Body of pancreas (tissue), 4 donors: ENCODE results near the gene SLC17A9. TPM values are rescaled to one million over a fixed set of nuclear protein-coding genes. Genes with fewer than 3 reads are reported as not detected.

Experiments
- ATAC-seq: fragments of 150-250 bp; one replicate; pipeline ENCODE4 v1.9.1; 2016
- DNase-seq, 4 donors: peaks; one replicate each; pipeline ENCODE4 v3.0.0-alpha.2; 2019
- H3K27ac ChIP-seq, 4 donors: fragments of 200-600 bp; sonication (generic); 1 replicate in 3 of 4; 2 replicates in 1 of 4; pipeline versions ENCODE4 v1.5.1 to v1.6.1; 2016 to 2019; ENCODE audit warnings: mild to moderate bottlenecking in 1 of 4, mixed read lengths in 1 of 4, moderate library complexity in 1 of 4
- H3K27me3 ChIP-seq, 2 donors: fragments of 200-600 bp; sonication (generic); one replicate each; pipeline ENCODE4 v1.6.0; 2016; ENCODE audit warnings: mild to moderate bottlenecking in 1 of 2
- H3K36me3 ChIP-seq, 2 donors: fragments of 200-600 bp; sonication (generic); replicated peaks in 1 of 2; 2 replicates each; pipeline ENCODE4 v1.5.1; 2016; ENCODE audit warnings: low read depth in 2 of 2; ENCODE audit not compliant: insufficient read depth in 1 of 2
- H3K4me1 ChIP-seq: fragments of 200-600 bp; sonication (generic); one replicate; pipeline ENCODE4 v1.6.0; 2016
- H3K4me3 ChIP-seq, 2 donors: fragments of 200-600 bp; sonication (generic); 1 replicate in 1 of 2; 2 replicates in 1 of 2; pipeline ENCODE4 v1.5.1; 2016 to 2019
- H3K9me3 ChIP-seq, 3 donors: fragments of 200-600 bp; sonication (generic); 1 replicate in 2 of 3; 2 replicates in 1 of 3; pipeline ENCODE4 v1.5.1; 2016
- POLR2A ChIP-seq, 3 donors: fragments of 450-650 bp; IDR thresholded peaks; one replicate each; pipeline ENCODE4 v1.6.1; 2016; ENCODE audit warnings: antibody characterized with exemption in 3 of 3, mild to moderate bottlenecking in 2 of 3
- WGBS, 2 donors: methylation state at CpG; one replicate each; pipeline ENCODE4 v1.1.5; 2017; 5-methylcytosine and 5-hydroxymethylcytosine counted together
- intact Hi-C: fragments of 100-400 bp; cut with DNase I; formaldehyde crosslinking; loops from one replicate; pipeline ENCODE4 v1.15.1; 2023
- total RNA-seq, 2 donors: library from RNA; depleted of rRNA; stranded (reverse); fragments of >200 nt; gene quantifications; one replicate each; pipeline ENCODE4 v1.1.0, GENCODE V29; 2016
- TF ChIP-seq, protein P1 (sequence below), 7 experiments: fragments of 450-650 bp in 4 of 7; fragments of 200-600 bp in 3 of 7; sonication (generic) in 3 of 7; IDR thresholded peaks; one replicate each; pipeline ENCODE4 v1.5.1; 2016 to 2019; ENCODE audit warnings: antibody characterized with exemption in 7 of 7

Gene SLC17A9
- total RNA-seq, 2 donors from 2014 or later = 0.78 to 4.9 TPM

DNA sequence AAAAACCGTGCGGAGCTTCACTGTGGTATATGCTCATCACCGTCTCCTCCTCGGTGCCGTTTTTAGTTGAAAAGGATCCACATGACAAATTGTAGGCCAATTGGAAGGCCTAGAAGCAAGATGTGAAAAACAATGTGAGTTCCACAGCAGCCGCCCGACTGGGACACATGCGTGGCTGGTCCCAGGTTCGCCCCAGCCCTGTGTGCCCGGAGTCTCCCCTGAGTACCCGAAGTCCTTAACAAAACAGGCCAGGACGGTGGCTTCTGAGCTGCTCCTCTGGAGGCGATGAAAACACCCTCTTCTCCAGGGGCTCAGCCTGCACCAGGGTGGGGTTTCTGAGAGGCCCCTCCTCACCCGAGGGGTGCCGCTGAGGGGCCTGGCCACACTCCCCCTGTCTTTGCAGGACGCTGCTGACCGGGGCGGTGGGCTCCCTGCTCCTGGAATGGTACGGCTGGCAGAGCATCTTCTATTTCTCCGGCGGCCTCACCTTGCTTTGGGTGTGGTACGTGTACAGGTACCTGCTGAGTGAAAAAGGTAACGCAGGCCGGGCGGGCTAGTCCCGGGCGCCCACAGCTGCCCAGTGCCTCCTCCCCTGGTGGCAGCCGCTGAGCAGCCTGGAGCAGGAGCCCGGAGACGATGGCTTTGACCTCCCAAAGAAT is 9.8 kb downstream of the SLC17A9 start:
- no peaks in the 10 kb centered on the region for H3K36me3 ChIP-seq
- DNase-seq = no peak

DNA sequence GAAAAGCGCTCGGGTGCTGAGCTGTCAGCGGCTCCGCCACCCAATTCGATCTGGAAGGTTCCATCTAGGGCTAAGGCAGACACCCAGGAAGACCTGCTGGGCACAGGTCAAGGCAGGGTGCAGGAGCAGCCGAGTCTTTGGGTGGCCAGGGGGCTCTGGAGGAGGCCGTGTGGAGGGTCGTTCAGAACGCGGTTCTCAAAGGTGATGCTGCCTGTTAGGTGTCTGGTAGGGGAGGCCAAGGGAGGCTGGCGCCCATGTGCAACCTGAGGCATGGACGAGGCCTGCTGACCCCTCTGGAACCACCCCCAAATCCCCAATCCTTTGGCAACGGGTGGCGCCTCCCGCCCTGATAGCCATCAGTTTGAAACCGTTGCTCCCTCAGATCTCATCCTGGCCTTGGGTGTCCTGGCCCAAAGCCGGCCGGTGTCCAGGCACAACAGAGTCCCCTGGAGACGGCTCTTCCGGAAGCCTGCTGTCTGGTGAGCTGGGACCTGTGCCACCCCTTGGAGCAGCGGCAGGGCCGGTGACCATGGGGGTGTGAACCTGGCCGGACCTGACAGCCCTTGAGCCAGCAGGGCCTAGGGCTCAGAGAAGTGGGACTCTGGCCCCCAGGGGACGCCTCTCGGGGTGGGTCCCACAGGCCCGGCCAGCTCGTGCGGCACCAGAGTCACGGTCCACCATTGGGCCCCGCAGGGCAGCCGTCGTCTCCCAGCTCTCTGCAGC is 10.5 kb downstream of the SLC17A9 start:
- Histone ChIP-seq H3K4me1 (no peaks in the 10 kb centered on the region), H3K36me3 (no peaks in the 10 kb centered on the region), H3K4me3 (no peak overlapping the region), H3K27ac (no peak overlapping the region), H3K27me3 (no peaks in the 10 kb centered on the region), H3K9me3 (no peaks in the 10 kb centered on the region)
- DNase-seq (no peak), ATAC-seq (no peak)
- 81 to 84% methylated on average over 19 to 30 of the region's 32 CpGs for WGBS, 2 donors
- intact Hi-C loops = no loop called here
- no peak for TF ChIP-seq POLR2A (IDR thresholded peaks at IDR 0.05)

More for the DNA sequence above, 9.8 kb downstream of the SLC17A9 start:
- no peak for ATAC-seq
- Histone ChIP-seq H3K4me3 (no peak overlapping the region), H3K9me3 (no peaks in the 10 kb centered on the region), H3K4me1 (no peaks in the 10 kb centered on the region), H3K27ac (no peak overlapping the region), H3K27me3 (no peaks in the 10 kb centered on the region)
- TF ChIP-seq, protein P1, sequence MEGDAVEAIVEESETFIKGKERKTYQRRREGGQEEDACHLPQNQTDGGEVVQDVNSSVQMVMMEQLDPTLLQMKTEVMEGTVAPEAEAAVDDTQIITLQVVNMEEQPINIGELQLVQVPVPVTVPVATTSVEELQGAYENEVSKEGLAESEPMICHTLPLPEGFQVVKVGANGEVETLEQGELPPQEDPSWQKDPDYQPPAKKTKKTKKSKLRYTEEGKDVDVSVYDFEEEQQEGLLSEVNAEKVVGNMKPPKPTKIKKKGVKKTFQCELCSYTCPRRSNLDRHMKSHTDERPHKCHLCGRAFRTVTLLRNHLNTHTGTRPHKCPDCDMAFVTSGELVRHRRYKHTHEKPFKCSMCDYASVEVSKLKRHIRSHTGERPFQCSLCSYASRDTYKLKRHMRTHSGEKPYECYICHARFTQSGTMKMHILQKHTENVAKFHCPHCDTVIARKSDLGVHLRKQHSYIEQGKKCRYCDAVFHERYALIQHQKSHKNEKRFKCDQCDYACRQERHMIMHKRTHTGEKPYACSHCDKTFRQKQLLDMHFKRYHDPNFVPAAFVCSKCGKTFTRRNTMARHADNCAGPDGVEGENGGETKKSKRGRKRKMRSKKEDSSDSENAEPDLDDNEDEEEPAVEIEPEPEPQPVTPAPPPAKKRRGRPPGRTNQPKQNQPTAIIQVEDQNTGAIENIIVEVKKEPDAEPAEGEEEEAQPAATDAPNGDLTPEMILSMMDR (IDR thresholded peaks at IDR 0.05) = no peak
- WGBS, 2 donors = 85% methylated on average over 19 to 30 of the region's 30 CpGs
- intact Hi-C loops = no loop called here

DNA sequence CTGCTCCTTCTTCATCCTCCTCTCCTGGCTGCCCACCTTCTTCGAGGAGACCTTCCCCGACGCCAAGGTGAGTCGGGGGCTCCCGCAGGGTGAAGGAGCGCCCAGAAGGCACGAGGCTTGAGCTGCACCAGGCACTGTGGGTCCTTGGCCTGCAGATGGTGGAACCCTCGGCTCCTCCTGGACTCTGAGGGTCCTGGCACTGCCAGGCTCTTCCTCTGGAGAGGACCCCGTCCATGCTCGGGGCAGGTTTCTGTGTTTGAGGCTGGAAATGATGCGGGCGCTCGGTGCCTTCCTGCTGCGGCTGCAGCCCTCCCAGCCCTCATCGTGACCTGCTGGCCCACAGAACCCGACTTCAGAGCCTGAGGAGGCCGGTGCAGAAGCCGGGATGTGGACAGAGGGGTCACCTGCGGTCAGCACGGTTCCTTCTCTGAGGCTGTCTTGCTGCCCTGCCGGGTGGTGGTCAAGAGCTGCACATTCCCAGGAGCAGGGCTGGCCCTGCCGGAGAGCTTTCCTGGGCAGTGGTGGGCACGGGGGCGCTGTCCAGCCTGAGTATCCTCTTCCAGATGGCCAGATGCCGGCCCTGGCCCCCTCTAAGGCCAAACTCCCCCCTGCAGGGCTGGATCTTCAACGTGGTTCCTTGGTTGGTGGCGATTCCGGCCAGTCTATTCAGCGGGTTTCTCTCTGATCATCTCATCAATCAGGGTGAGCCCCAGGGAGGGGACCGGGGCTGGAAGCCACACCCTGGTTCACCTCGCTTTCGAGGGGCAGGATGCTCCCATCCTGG is 11.3 kb downstream of the SLC17A9 start:
- no peaks in the 10 kb centered on the region for H3K4me1 ChIP-seq
- no peaks in the 10 kb centered on the region for H3K36me3 ChIP-seq
- 73 to 90% methylated on average over 2 to 30 of the region's 32 CpGs for WGBS, 2 donors
- DNase-seq (no peak), ATAC-seq (no peak)
- no peak overlapping the region for H3K4me3 ChIP-seq
- no peaks in the 10 kb centered on the region for H3K27me3 ChIP-seq
- intact Hi-C loops = no loop called here
- TF ChIP-seq POLR2A (IDR thresholded peaks at IDR 0.05) = no peak
- TF ChIP-seq, protein P1 (IDR thresholded peaks at IDR 0.05) = no peak
- no peak overlapping the region for H3K27ac ChIP-seq
- H3K9me3 ChIP-seq = no peaks in the 10 kb centered on the region

DNA sequence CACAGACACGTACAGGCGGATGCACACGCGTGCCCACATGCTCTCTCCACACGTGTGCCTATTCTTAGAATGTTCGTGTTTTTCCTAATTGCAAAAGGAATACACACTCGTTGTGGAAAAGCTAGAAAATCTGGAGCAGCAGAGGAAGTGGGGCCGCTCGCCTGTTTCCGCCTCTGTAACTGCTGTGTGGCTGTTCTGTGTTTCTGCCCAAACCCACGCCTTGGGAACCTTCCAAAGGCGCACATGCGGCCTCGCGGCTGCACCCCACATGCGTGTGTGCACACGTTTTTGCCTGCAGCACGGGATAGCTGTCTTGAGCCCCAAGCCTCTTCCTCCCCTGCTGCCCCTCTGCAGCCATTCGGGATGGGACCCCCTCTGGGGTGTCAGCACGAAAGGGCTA is 12.2 kb downstream of the SLC17A9 start:
- no peaks in the 10 kb centered on the region for H3K36me3 ChIP-seq
- no peaks in the 10 kb centered on the region for H3K9me3 ChIP-seq
- intact Hi-C loops = no loop called here
- no peaks in the 10 kb centered on the region for H3K27me3 ChIP-seq
- 67 to 82% methylated on average over 19 to 20 of the region's 20 CpGs for WGBS, 2 donors
- H3K27ac ChIP-seq = no peak overlapping the region
- ATAC-seq (no peak), DNase-seq (no peak)
- H3K4me3 ChIP-seq = no peak overlapping the region
- TF ChIP-seq, protein P1 (IDR thresholded peaks at IDR 0.05) = no peak
- TF ChIP-seq POLR2A (IDR thresholded peaks at IDR 0.05) = no peak
- H3K4me1 ChIP-seq = no peaks in the 10 kb centered on the region

DNA sequence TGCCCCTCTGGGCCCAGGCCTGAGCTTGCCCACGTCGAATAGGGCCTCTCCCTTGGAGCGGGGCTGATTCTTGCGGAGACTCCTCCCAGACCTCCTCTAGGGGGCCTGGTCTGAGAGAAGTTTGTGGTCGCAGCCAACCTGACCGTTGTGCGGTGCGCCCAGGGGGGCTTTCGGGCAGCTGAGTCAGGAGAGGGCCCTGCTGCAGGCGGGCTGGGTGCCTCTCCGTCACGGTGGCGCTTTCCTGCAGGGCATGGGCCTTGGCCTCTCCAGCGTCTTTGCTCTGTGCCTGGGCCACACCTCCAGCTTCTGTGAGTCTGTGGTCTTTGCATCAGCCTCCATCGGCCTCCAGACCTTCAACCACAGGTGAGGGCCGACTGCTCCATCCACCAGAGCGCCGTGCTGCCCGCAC is 12.9 kb downstream of the SLC17A9 start:
- H3K27me3 ChIP-seq = no peaks in the 10 kb centered on the region
- H3K4me3 ChIP-seq = no peak overlapping the region
- no peak overlapping the region for H3K27ac ChIP-seq
- H3K36me3 ChIP-seq = no peaks in the 10 kb centered on the region
- ATAC-seq (no peak), DNase-seq (no peak)
- H3K4me1 ChIP-seq = no peaks in the 10 kb centered on the region
- no peaks in the 10 kb centered on the region for H3K9me3 ChIP-seq
- 68 to 76% methylated on average over 9 to 17 of the region's 19 CpGs for WGBS, 2 donors
- no peak for TF ChIP-seq POLR2A (IDR thresholded peaks at IDR 0.05)
- TF ChIP-seq, protein P1 (IDR thresholded peaks at IDR 0.05) = no peak
- intact Hi-C loops = no loop called here
